Peyer's patch (tissue), 4 donors: ENCODE data around the gene XYLT1.

Source experiments
- CTCF ChIP-seq, 6 experiments: fragments of 450-650 bp in 4 of 6; fragments of 200-600 bp in 2 of 6; sonication (generic) in 1 of 6; IDR thresholded peaks; one replicate each; pipeline ENCODE4 v1.5.1; 2017 to 2019; ENCODE audit warnings: antibody characterized with exemption in 6 of 6, mild to moderate bottlenecking in 3 of 6, moderate library complexity in 1 of 6
- POLR2A ChIP-seq, 2 donors: fragments of 450-650 bp; IDR thresholded peaks; one replicate each; pipeline ENCODE4 v1.5.1; 2017; ENCODE audit warnings: antibody characterized with exemption in 2 of 2, mild to moderate bottlenecking in 2 of 2, moderate library complexity in 2 of 2

DNA sequence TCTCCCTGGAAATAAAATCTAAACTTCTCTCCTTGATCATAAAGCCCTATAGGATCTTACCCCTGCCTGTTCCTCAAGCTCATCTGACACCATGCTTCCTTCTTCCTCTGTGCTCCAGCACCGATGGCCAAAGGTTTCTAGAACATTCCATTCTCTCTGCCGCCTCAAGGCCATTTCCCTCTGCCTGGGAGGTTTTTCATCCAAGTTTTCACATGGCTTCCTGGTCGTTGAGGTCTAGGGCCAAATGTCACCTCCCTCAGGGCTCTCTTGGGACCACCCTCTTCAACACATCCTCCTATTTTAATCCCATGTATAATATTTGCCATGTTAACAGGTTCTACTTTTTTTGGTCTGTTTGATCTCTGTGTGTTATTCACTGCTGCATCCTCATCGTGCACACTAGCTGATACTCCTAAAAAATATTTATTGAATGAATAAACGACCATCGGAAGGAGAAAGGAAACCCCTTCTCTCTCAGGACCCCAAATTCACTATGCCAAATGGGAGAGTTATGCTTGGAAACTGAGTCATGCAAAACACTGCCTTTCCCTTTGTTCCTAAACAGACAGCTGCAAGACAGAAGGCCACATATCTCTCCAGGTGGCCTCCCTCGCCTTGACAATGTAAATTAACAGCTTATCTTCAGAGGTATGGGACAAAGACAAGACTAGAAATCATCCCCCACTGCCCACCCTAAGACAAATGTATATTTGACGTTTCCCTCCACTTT lies 78.5 kb downstream of the XYLT1 start:
- TF ChIP-seq CTCF (IDR thresholded peaks at IDR 0.05) = no peak
- TF ChIP-seq POLR2A (IDR thresholded peaks at IDR 0.05) = no peak
